IMR-90 (cell line): ENCODE data around the gene HOXC5.

Source experiments
- CHD1 ChIP-seq: IDR thresholded peaks from 2 replicates; pipeline ENCODE4 v1.6.1; 2012; ENCODE audit warnings: low read depth, low read length, improper control_type of control experiment
- MXI1 ChIP-seq: IDR thresholded peaks from 2 replicates; pipeline ENCODE4 v1.6.1; 2012; ENCODE audit warnings: low read depth, mild to moderate bottlenecking, low read length, moderate library complexity, borderline replicate concordance
- POLR2A ChIP-seq: IDR thresholded peaks from 2 replicates; pipeline ENCODE4 v1.6.1; 2012; ENCODE audit warnings: mild to moderate bottlenecking, low read depth, low read length
- RCOR1 ChIP-seq: IDR thresholded peaks from 2 replicates; pipeline ENCODE4 v1.6.1; 2012; ENCODE audit warnings: mild to moderate bottlenecking, low read length, improper control_type of control experiment; ENCODE audit not compliant: insufficient replicate concordance
- RFX5 ChIP-seq: IDR thresholded peaks from 2 replicates; pipeline ENCODE4 v1.8.0; 2012; ENCODE audit warnings: low read depth, mild to moderate bottlenecking, low read length, moderate library complexity
- SMC3 ChIP-seq: fragments of 150-350 bp; IDR thresholded peaks from 2 replicates; pipeline ENCODE4 v1.6.1; 2016; ENCODE audit warnings: low read depth, mild to moderate bottlenecking, antibody characterized with exemption, low read length, moderate library complexity
- TF ChIP-seq, protein P1 (sequence below): conservative IDR thresholded peaks from 2 replicates; pipeline ENCODE4 v1.5.1; 2012; ENCODE audit warnings: mild to moderate bottlenecking, low read depth, low read length, improper control_type of control experiment
- TF ChIP-seq, protein P2 (sequence below): fragments of 150-350 bp; IDR thresholded peaks from 2 replicates; pipeline ENCODE4 v1.6.1; 2017; ENCODE audit warnings: mild to moderate bottlenecking, antibody characterized with exemption, low read length, low read depth

DNA sequence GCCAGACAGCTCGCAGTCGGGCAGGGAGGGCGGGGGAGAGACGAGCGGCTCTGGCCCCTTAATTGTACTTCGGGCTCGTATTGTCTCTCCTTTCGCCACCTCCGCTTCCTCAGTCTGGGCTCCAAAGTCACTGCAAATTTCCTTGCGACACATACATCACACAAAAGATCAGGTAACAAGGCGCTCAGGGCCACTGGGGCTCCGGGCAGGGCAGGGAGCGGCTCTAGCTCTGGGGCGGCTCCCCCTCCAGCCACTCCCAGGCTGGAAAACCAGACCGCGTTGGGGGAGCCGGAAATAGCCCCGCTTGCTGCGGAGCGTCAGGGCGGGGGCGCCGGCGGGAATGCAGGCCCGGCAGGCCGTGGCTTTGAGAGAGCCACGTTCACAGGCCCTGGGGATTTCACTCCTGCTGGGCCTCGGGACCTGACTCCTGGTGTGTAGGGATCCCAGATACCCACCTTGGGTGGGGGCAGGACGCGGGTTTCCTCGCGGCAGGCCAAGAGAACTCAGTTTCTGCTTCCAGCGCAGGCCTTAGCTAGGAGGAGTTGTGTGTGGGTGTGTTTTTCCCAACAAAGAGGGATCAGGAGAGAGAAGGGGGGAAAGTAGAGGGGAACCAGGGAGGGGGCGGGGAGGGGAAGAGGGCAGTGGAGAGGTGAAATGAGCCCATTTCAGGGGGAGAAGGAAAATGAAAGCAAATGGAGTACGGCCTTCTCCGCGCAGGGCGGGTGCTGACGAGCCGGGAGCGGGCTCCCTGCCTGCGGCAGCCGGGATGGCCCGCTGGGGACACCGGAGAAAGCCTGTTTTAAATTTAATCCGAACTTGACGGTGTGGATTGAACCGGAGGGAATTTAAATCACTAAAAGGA, 37.2 kb upstream of the HOXC5 start:
- TF ChIP-seq, protein P1, sequence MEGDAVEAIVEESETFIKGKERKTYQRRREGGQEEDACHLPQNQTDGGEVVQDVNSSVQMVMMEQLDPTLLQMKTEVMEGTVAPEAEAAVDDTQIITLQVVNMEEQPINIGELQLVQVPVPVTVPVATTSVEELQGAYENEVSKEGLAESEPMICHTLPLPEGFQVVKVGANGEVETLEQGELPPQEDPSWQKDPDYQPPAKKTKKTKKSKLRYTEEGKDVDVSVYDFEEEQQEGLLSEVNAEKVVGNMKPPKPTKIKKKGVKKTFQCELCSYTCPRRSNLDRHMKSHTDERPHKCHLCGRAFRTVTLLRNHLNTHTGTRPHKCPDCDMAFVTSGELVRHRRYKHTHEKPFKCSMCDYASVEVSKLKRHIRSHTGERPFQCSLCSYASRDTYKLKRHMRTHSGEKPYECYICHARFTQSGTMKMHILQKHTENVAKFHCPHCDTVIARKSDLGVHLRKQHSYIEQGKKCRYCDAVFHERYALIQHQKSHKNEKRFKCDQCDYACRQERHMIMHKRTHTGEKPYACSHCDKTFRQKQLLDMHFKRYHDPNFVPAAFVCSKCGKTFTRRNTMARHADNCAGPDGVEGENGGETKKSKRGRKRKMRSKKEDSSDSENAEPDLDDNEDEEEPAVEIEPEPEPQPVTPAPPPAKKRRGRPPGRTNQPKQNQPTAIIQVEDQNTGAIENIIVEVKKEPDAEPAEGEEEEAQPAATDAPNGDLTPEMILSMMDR, result no peak
- TF ChIP-seq SMC3 (no peak), POLR2A (no peak), RCOR1 (no peak), MXI1 (no peak), RFX5 (no peak), CHD1 (no peak)
- TF ChIP-seq, protein P2, sequence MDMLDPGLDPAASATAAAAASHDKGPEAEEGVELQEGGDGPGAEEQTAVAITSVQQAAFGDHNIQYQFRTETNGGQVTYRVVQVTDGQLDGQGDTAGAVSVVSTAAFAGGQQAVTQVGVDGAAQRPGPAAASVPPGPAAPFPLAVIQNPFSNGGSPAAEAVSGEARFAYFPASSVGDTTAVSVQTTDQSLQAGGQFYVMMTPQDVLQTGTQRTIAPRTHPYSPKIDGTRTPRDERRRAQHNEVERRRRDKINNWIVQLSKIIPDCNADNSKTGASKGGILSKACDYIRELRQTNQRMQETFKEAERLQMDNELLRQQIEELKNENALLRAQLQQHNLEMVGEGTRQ, result no peak
